HCT116 (cell line): ENCODE results near the gene FCAMR. TPM values are rescaled to one million over a fixed set of nuclear protein-coding genes. Genes with fewer than 3 reads are reported as not detected.

ENCODE experiments used
- ATAC-seq: fragments of 200-7000 bp; cut with Tn5 transposase; 2 replicates; pipeline ENCODE4 v1.9.1; 2020; ENCODE audit warnings: mild to moderate bottlenecking, moderate library complexity
- BruUV-seq: library from RNA; stranded (reverse); fragments of 400-500 nt; replicated peaks from 2 replicates; lab custom pipeline; 2021; lab: Mats Ljungman, UMichigan
- CTCF ChIA-PET: fragments of 300-600 bp; sonication (Branson Sonifier 250); formaldehyde crosslinking; loops from one replicate; lab custom pipeline; 2021; ENCODE audit warnings: antibody characterized with exemption; lab: Charles Lee
- POLR2A ChIA-PET: fragments of 300-600, 350-600 bp; sonication (Branson Sonifier 250); formaldehyde crosslinking; loops from one replicate; lab custom pipeline; 2021; ENCODE audit warnings: antibody characterized with exemption; lab: Charles Lee
- RAD21 ChIA-PET, 2 experiments: fragments of 300-600 bp; sonication (Branson Sonifier 250); formaldehyde crosslinking; loops; one replicate each; lab custom pipeline; 2023; ENCODE audit warnings: low total read pairs in 2 of 2; ENCODE audit not compliant: uncharacterized antibody in 2 of 2, unreplicated experiment in 2 of 2, low non-redundant PET in 1 of 2; lab: Charles Lee
- DNase-seq: peaks from one replicate; pipeline ENCODE4 v3.0.0-alpha.2; 2010; ENCODE audit warnings: low read depth, low spot score
- H2AFZ ChIP-seq: fragments of 200-600 bp; shearing (Covaris generic), sonication (generic); 2 replicates; pipeline ENCODE4 v1.6.1; 2017; ENCODE audit warnings: low read depth, mixed run types, mixed read lengths, antibody characterized with exemption, low read length; ENCODE audit not compliant: poor library complexity, severe bottlenecking
- H3K27ac ChIP-seq: 2 replicates; pipeline ENCODE4 v1.5.1; 2012; ENCODE audit warnings: low read depth, low read length
- H3K27me3 ChIP-seq: fragments of 200-600 bp; sonication (generic); 2 replicates; pipeline ENCODE4 v1.6.1; 2016; ENCODE audit warnings: mixed run types, low read length, mixed read lengths; ENCODE audit not compliant: insufficient read depth
- H3K36me3 ChIP-seq, 2 experiments: fragments of 200-500 bp in 1 of 2; fragments of 200-600 bp in 1 of 2; sonication (Bioruptor generic) in 1 of 2; sonication (generic) in 1 of 2; 2 replicates each; pipeline versions ENCODE4 v1.5.1 to v1.6.1; 2014 to 2016; ENCODE audit warnings: low read length in 2 of 2, inconsistent platforms in 1 of 2, mixed read lengths in 1 of 2, mixed run types in 1 of 2; ENCODE audit not compliant: insufficient read depth in 2 of 2, control insufficient read depth in 1 of 2
- H3K4me1 ChIP-seq, 2 experiments: fragments of 200-600 bp in 1 of 2; sonication (generic) in 1 of 2; 2 replicates each; pipeline versions ENCODE4 v1.5.1 to v1.6.1; 2012 to 2017; ENCODE audit warnings: low read length in 2 of 2, inconsistent platforms in 1 of 2, mild to moderate bottlenecking in 1 of 2, mixed read lengths in 1 of 2, mixed run types in 1 of 2, moderate library complexity in 1 of 2; ENCODE audit not compliant: insufficient read depth in 2 of 2, control insufficient read depth in 1 of 2
- H3K4me2 ChIP-seq: fragments of 200-600 bp; sonication (generic); 2 replicates; pipeline ENCODE4 v1.6.1; 2017; ENCODE audit warnings: mixed run types, low read length, mixed read lengths
- H3K4me3 ChIP-seq, 2 experiments: fragments of 200-600 bp in 1 of 2; sonication (generic) in 1 of 2; replicated peaks in 1 of 2; 2 replicates each; pipeline ENCODE4 v1.5.1; 2011 to 2016; ENCODE audit warnings: low read length in 2 of 2, control low read depth in 1 of 2, low read depth in 1 of 2, mild to moderate bottlenecking in 1 of 2, mixed read lengths in 1 of 2, mixed run types in 1 of 2
- H3K79me2 ChIP-seq: fragments of 200-600 bp; sonication (generic); 2 replicates; pipeline ENCODE4 v1.6.1; 2017; ENCODE audit warnings: mild to moderate bottlenecking, mixed run types, low read length, moderate library complexity, mixed read lengths; ENCODE audit not compliant: insufficient read depth
- H3K9ac ChIP-seq: fragments of 200-600 bp; sonication (generic); 2 replicates; pipeline ENCODE4 v1.6.1; 2016; ENCODE audit warnings: low read length, mixed read lengths
- H3K9me2 ChIP-seq: fragments of 200-600 bp; sonication (generic), shearing (Covaris generic); 2 replicates; pipeline ENCODE4 v1.6.1; 2017; ENCODE audit warnings: mixed run types, mild to moderate bottlenecking, moderate library complexity; ENCODE audit not compliant: insufficient read depth
- H3K9me3 ChIP-seq, 2 experiments: fragments of 200-500 bp in 1 of 2; fragments of 200-600 bp in 1 of 2; sonication (Bioruptor generic) in 1 of 2; sonication (generic) in 1 of 2; 2 replicates each; pipeline ENCODE4 v1.6.1; 2014 to 2017; ENCODE audit warnings: low read length in 2 of 2, mixed read lengths in 2 of 2, inconsistent platforms in 1 of 2, low read depth in 1 of 2, mild to moderate bottlenecking in 1 of 2, mixed run types in 1 of 2, moderate library complexity in 1 of 2; ENCODE audit not compliant: control insufficient read depth in 1 of 2, insufficient read depth in 1 of 2
- H4K20me1 ChIP-seq: fragments of 200-600 bp; sonication (generic), shearing (Covaris generic); 2 replicates; pipeline ENCODE4 v1.6.1; 2017; ENCODE audit warnings: mixed run types, mild to moderate bottlenecking, moderate library complexity; ENCODE audit not compliant: insufficient read depth
- ELF1 ChIP-seq: IDR thresholded peaks from 2 replicates; pipeline ENCODE4 v1.6.1; 2012; ENCODE audit warnings: low read depth, borderline replicate concordance
- SIN3A ChIP-seq: IDR thresholded peaks from 2 replicates; pipeline ENCODE4 v1.6.1; 2012; ENCODE audit warnings: low read depth
- SP1 ChIP-seq: IDR thresholded peaks from 2 replicates; pipeline ENCODE4 v1.6.1; 2012; ENCODE audit warnings: low read depth
- SRF ChIP-seq: IDR thresholded peaks from 2 replicates; pipeline ENCODE4 v1.6.1; 2012; ENCODE audit warnings: low read depth
- ZNF274 ChIP-seq: fragments of 200-500 bp; sonication (Bioruptor generic); IDR thresholded peaks from 2 replicates; pipeline ENCODE4 v1.6.1; 2014; ENCODE audit warnings: mild to moderate bottlenecking, low read depth, low read length, inconsistent platforms
- intact Hi-C: fragments of 100-400 bp; cut with micrococcal nuclease; formaldehyde crosslinking; loops from 2 replicates; pipeline ENCODE4 v1.10.0; 2022
- total RNA-seq: library from RNA; stranded (reverse); gene quantifications from one replicate; pipeline ENCODE4 v1.2.1, GENCODE V29; 2021; ENCODE audit not compliant: unreplicated experiment
- TF ChIP-seq, protein P1 (sequence below): IDR thresholded peaks from 2 replicates; pipeline ENCODE4 v1.6.1; 2012
- TF ChIP-seq, protein P2 (sequence below): IDR thresholded peaks from 2 replicates; pipeline ENCODE4 v1.6.1; 2012
- TF ChIP-seq, protein P3 (sequence below): IDR thresholded peaks from 2 replicates; pipeline ENCODE4 v1.6.1; 2012; ENCODE audit warnings: low read depth

The FCAMR gene
- total RNA-seq, 1 experiment from 2014 or later, result not detected

DNA sequence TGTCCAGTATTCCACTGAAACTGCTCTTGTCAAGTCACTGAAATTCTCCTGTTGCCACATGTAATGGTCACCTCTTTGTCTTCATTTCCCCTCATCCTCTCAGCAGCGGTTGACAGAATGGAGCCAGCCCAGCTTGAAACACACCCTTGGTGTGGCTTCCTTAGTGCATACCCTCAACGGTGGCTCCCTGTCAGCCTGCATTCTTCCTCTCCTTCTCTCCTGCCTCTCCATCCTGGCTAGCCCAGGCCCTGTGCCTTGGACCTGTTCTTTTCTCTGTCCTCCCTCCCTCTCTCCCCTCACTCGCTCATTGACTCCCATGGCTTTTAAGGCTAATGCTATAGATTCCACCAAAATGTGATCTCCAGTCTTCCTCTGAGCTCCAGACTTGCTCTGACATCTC is 52.2 kb downstream of the FCAMR start:
- ChIA-PET RAD21 (no interaction called here), CTCF (interaction anchor here (1.1 to 1.6 kb wide), 2 partner anchors 9 to 10 kb away, joined by 3 to 5 read pairs; no protein-coding TSS in a partner anchor), POLR2A (no interaction called here)
- Histone ChIP-seq H3K9me2 (no peaks in the 10 kb centered on the region), H3K9me3 (no peaks in the 10 kb centered on the region), H2AFZ (no peak overlapping the region), H3K4me1 (no peaks in the 10 kb centered on the region), H3K4me2 (no peak overlapping the region), H3K27me3 (no peaks in the 10 kb centered on the region; the same call in 1 of the 2 replicates), H3K4me3 (no peak overlapping the region), H3K27ac (no peak overlapping the region), H3K79me2 (no peaks in the 10 kb centered on the region), H3K36me3 (no peaks in the 10 kb centered on the region), H4K20me1 (no peaks in the 10 kb centered on the region), H3K9ac (no peak overlapping the region)
- DNase-seq (no peak), ATAC-seq (no peak)
- no TSS peak for BruUV-seq
- TF ChIP-seq, protein P1, sequence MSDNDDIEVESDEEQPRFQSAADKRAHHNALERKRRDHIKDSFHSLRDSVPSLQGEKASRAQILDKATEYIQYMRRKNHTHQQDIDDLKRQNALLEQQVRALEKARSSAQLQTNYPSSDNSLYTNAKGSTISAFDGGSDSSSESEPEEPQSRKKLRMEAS, result no peak
- TF ChIP-seq SRF, result no peak
- TF ChIP-seq, protein P2, sequence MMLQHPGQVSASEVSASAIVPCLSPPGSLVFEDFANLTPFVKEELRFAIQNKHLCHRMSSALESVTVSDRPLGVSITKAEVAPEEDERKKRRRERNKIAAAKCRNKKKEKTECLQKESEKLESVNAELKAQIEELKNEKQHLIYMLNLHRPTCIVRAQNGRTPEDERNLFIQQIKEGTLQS, result no peak
- no peak for TF ChIP-seq SP1
- TF ChIP-seq SIN3A, result no peak
- no peak for TF ChIP-seq ELF1
- TF ChIP-seq, protein P3, sequence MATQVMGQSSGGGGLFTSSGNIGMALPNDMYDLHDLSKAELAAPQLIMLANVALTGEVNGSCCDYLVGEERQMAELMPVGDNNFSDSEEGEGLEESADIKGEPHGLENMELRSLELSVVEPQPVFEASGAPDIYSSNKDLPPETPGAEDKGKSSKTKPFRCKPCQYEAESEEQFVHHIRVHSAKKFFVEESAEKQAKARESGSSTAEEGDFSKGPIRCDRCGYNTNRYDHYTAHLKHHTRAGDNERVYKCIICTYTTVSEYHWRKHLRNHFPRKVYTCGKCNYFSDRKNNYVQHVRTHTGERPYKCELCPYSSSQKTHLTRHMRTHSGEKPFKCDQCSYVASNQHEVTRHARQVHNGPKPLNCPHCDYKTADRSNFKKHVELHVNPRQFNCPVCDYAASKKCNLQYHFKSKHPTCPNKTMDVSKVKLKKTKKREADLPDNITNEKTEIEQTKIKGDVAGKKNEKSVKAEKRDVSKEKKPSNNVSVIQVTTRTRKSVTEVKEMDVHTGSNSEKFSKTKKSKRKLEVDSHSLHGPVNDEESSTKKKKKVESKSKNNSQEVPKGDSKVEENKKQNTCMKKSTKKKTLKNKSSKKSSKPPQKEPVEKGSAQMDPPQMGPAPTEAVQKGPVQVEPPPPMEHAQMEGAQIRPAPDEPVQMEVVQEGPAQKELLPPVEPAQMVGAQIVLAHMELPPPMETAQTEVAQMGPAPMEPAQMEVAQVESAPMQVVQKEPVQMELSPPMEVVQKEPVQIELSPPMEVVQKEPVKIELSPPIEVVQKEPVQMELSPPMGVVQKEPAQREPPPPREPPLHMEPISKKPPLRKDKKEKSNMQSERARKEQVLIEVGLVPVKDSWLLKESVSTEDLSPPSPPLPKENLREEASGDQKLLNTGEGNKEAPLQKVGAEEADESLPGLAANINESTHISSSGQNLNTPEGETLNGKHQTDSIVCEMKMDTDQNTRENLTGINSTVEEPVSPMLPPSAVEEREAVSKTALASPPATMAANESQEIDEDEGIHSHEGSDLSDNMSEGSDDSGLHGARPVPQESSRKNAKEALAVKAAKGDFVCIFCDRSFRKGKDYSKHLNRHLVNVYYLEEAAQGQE, result no peak
- TF ChIP-seq ZNF274, result no peak
- intact Hi-C loops, result no loop called here
